ENCODE measurements around the gene CHKA. TPM values are rescaled to one million over a fixed set of nuclear protein-coding genes. Genes with fewer than 3 reads are reported as not detected.

The CHKA gene
- total and polyA plus RNA-seq, 9 of the 15 experiments (the other 6 are each of a cell fraction or from before 2014, with no cell fraction given): 3.6 to 37.0 (median 30.2) TPM

DNA sequence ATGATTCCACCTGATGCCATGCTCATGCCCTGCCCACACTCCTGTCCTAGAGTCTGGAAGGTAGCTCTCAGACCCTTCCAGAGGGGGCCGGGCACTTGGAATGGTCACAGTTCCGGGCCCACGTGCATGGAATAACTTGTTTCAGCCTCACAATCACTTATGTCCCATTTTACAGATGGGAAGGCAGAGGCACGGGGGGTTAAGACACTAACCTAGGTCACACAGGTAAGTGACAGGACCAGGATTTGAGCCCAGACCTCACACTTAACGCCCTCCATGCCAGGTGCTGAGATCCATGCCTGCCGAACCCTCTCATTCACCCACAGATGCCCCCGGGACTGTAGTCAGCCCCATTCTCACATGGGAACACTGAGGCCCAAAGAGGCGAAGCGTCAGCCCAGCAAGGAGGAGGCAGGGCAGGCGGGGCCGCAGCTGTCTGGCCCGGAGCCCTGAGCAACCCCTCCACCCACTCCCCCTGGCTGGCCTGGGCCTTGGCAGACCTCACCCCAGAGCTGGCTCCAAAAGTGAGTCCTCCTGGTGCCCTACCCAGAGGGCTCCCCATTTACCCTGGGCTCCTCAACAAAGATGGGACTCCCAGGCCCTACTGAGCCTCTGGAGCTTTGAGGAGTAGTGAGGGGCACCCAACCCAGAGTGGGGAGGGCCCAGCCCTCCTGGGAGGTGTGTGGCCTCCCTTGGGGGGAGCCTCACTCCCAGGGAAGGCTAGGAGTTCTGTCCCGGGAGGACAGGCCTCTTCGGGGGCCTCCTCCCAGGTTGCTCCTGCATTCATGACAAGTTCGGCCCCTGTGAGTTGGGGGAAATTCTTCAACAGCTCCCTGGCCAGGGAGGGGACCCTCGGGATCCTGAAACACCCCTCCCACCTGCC is 113.4 kb downstream of the CHKA start:
- Histone ChIP-seq H3K4me1 (replicated peaks in 1 of 2; ENCODE audit: control insufficient read depth in 2 of 2, insufficient read depth in 2 of 2, low read length in 2 of 2) (peaks cover 31 to 65% of the 10 kb centered on the region in 2 experiments), H2AFZ (ENCODE audit: low read depth, low read length) (no peak overlapping the region), H3K79me2 (ENCODE audit: control insufficient read depth, insufficient read depth, low read length) (no peaks in the 10 kb centered on the region), H3K27me3 (ENCODE audit: control insufficient read depth in 2 of 2, insufficient read depth in 2 of 2, low read length in 2 of 2) (no peaks in the 10 kb centered on the region), H3K36me3 (ENCODE audit: control insufficient read depth, insufficient read depth, low read length) (no peaks in the 10 kb centered on the region), H4K20me1 (replicated peaks; ENCODE audit: control insufficient read depth, insufficient read depth, low read length) (no peaks in the 10 kb centered on the region), H3K4me2 (ENCODE audit: insufficient read depth, low read length) (no peak overlapping the region), H3K9me3 (replicated peaks; ENCODE audit: control insufficient read depth, insufficient read depth, low read depth, low read length) (no peaks in the 10 kb centered on the region), H3K9ac (ENCODE audit: insufficient read depth in 1 of 2, low read depth in 2 of 2, low read length in 2 of 2) (no peak overlapping the region), H3K4me3 (no peak overlapping the region), H3K27ac (ENCODE audit: extremely low read depth, low read depth, low read length) (no peak overlapping the region), H3K9me1 (ENCODE audit: control insufficient read depth, insufficient read depth, low read length) (no peaks in the 10 kb centered on the region)
- no TSS peak for BruUV-seq (replicated peaks)
- ChIA-PET CTCF (ENCODE audit: low intra/inter-chr PET ratio) (interaction anchor here (0.7 kb wide), 1 partner anchor 43 kb away, joined by 3 read pairs; no protein-coding TSS in a partner anchor), POLR2A (interaction anchor here (1.3 kb wide), 1 partner anchor 11 kb away, joined by 6 read pairs; no protein-coding TSS in a partner anchor)
- in situ Hi-C loops (cut with MboI): no loop called here
- FAIRE-seq (no peak), DNase-seq (ENCODE audit: extremely low read depth in 1 of 4, low spot score in 3 of 4) (no peak), ATAC-seq (no peak)
- intact Hi-C loops (cut with micrococcal nuclease): loop anchor here (5.0 kb wide), 1 partner anchor 290 kb away; no protein-coding TSS in a partner anchor
- WGBS (ENCODE audit: insufficient coverage, low coverage, missing lambda C conversion rate): 46% methylated on average over 15 of the region's 16 CpGs
- peak; percentile 31 for TF ChIP-seq PHF20 (IDR thresholded peaks at IDR 0.05; ENCODE audit: partially characterized antibody)
- peak; percentile 74 for TF ChIP-seq KDM1A (IDR thresholded peaks at IDR 0.05)
- TF ChIP-seq, protein P1, sequence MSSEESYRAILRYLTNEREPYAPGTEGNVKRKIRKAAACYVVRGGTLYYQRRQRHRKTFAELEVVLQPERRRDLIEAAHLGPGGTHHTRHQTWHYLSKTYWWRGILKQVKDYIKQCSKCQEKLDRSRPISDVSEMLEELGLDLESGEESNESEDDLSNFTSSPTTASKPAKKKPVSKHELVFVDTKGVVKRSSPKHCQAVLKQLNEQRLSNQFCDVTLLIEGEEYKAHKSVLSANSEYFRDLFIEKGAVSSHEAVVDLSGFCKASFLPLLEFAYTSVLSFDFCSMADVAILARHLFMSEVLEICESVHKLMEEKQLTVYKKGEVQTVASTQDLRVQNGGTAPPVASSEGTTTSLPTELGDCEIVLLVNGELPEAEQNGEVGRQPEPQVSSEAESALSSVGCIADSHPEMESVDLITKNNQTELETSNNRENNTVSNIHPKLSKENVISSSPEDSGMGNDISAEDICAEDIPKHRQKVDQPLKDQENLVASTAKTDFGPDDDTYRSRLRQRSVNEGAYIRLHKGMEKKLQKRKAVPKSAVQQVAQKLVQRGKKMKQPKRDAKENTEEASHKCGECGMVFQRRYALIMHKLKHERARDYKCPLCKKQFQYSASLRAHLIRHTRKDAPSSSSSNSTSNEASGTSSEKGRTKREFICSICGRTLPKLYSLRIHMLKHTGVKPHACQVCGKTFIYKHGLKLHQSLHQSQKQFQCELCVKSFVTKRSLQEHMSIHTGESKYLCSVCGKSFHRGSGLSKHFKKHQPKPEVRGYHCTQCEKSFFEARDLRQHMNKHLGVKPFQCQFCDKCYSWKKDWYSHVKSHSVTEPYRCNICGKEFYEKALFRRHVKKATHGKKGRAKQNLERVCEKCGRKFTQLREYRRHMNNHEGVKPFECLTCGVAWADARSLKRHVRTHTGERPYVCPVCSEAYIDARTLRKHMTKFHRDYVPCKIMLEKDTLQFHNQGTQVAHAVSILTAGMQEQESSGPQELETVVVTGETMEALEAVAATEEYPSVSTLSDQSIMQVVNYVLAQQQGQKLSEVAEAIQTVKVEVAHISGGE (CRISPR knock-in tag; IDR thresholded peaks at IDR 0.05): no peak
- no peak for TF ChIP-seq RFX7 (CRISPR knock-in tag; IDR thresholded peaks at IDR 0.05)
- TF ChIP-seq ZNF408 (CRISPR knock-in tag; IDR thresholded peaks at IDR 0.05; ENCODE audit: low read depth): no peak
- TF ChIP-seq RBM25 (IDR thresholded peaks at IDR 0.05; ENCODE audit: low read depth, low read length, severe bottlenecking): peak; percentile 85
- TF ChIP-seq, protein P2, sequence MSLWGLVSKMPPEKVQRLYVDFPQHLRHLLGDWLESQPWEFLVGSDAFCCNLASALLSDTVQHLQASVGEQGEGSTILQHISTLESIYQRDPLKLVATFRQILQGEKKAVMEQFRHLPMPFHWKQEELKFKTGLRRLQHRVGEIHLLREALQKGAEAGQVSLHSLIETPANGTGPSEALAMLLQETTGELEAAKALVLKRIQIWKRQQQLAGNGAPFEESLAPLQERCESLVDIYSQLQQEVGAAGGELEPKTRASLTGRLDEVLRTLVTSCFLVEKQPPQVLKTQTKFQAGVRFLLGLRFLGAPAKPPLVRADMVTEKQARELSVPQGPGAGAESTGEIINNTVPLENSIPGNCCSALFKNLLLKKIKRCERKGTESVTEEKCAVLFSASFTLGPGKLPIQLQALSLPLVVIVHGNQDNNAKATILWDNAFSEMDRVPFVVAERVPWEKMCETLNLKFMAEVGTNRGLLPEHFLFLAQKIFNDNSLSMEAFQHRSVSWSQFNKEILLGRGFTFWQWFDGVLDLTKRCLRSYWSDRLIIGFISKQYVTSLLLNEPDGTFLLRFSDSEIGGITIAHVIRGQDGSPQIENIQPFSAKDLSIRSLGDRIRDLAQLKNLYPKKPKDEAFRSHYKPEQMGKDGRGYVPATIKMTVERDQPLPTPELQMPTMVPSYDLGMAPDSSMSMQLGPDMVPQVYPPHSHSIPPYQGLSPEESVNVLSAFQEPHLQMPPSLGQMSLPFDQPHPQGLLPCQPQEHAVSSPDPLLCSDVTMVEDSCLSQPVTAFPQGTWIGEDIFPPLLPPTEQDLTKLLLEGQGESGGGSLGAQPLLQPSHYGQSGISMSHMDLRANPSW (CRISPR knock-in tag; IDR thresholded peaks at IDR 0.05): no peak
- TF ChIP-seq KLF10 (CRISPR knock-in tag; IDR thresholded peaks at IDR 0.05): no peak
- peak; percentile 45; the same call in 1 of the 2 replicates for TF ChIP-seq HDAC2 (IDR thresholded peaks at IDR 0.05)
- TF ChIP-seq CHD4 (IDR thresholded peaks at IDR 0.05; ENCODE audit: insufficient read depth, insufficient replicate concordance, low read depth, low read length, poor library complexity, severe bottlenecking): peak; percentile 54
- TF ChIP-seq BRCA1 (IDR thresholded peaks at IDR 0.05): no peak
- TF ChIP-seq BRCA1 (CRISPR knock-in tag; IDR thresholded peaks at IDR 0.05): no peak
- peak in 1 of 2 experiments; percentile 27; a peak in 1 of 4 replicates for TF ChIP-seq RCOR1 (IDR thresholded peaks at IDR 0.05; ENCODE audit: borderline replicate concordance in 1 of 2, low read depth in 2 of 2, low read length in 2 of 2)
- TF ChIP-seq ADNP (tag; IDR thresholded peaks at IDR 0.05): peak; percentile 74; the same call in 1 of the 2 replicates
- peak; percentile 92 for TF ChIP-seq BCOR (IDR thresholded peaks at IDR 0.05)
